AG10803 (cell line): ENCODE results near the gene ATOH8.
A peak's percentile ranks its signal among the peaks of the same experiment; 100 is the strongest.

Source experiments
- DNase-seq: peaks from one replicate; pipeline ENCODE4 v3.0.0; 2010; ENCODE audit warnings: low read depth
- H3K4me3 ChIP-seq: 2 replicates; pipeline ENCODE4 v1.5.1; 2011; ENCODE audit warnings: mild to moderate bottlenecking, low read length, control low read depth
- CTCF ChIP-seq: conservative IDR thresholded peaks from 2 replicates; pipeline ENCODE4 v1.5.1; 2011; ENCODE audit warnings: mild to moderate bottlenecking, low read length, control low read depth, inconsistent platforms

ATOH8 gene

GRCh38 chr2:85753525-85754312 lies at the start of gene ATOH8:
ATOH8 (plus strand) TSS chr2:85753991; CDS start chr2:85754190, 199 bp downstream.
- H3K4me3 ChIP-seq = peak within 1 kb of the TSS; percentile 87
- DNase-seq = peak; percentile 72
- TF ChIP-seq CTCF = no peak

GRCh38 chr2:85704038-85704437 lies 49.8 kb upstream of the ATOH8 start:
- no peak overlapping the region for H3K4me3 ChIP-seq
- no peak for DNase-seq
- TF ChIP-seq CTCF = no peak

- no peak for DNase-seq
- no peak overlapping the region for H3K4me3 ChIP-seq
Observed at GRCh38 chr2:85704800-85705679, 48.8 kb upstream of the ATOH8 start.

GRCh38 chr2:85705680-85706039 lies 48.1 kb upstream of the ATOH8 start:
- DNase-seq = peak; percentile 95
- TF ChIP-seq CTCF = no peak
- no peak overlapping the region for H3K4me3 ChIP-seq

More at GRCh38 chr2:85704800-85705679, 48.8 kb upstream of the ATOH8 start:
- TF ChIP-seq CTCF = no peak

- no peak overlapping the region for H3K4me3 ChIP-seq
- no peak for TF ChIP-seq CTCF
- DNase-seq = no peak
Observed at GRCh38 chr2:85706063-85706462, 47.7 kb upstream of the ATOH8 start.

GRCh38 chr2:85706599-85707296 lies 47.0 kb upstream of the ATOH8 start:
- DNase-seq = no peak
- H3K4me3 ChIP-seq = no peak overlapping the region
- no peak for TF ChIP-seq CTCF
